GM15510 (cell line): ENCODE results near the gene NUP205.

Experiments
- POLR2A ChIP-seq: IDR thresholded peaks from 3 replicates; pipeline ENCODE4 v1.6.1; 2011; ENCODE audit warnings: borderline replicate concordance; ENCODE audit not compliant: insufficient read length; ENCODE audit errors: extremely low read depth

NUP205 gene

GRCh38 chr7:135697276-135698049 lies 139.7 kb downstream of the NUP205 start:
- no peak for TF ChIP-seq POLR2A
